SU-DHL-6 (cell line): Measurements from ENCODE around the gene TULP3.

ENCODE experiments used
- CTCF ChIP-seq: fragments of 200-600 bp; sonication (generic); IDR thresholded peaks from one replicate; pipeline ENCODE4 v1.5.1; 2017; ENCODE audit warnings: antibody characterized with exemption, mild to moderate bottlenecking, low read length, moderate library complexity; ENCODE audit not compliant: insufficient read depth, poor library complexity, severe bottlenecking
- EZH2phosphoT487 ChIP-seq: fragments of 200-600 bp; sonication (generic), shearing (Covaris generic); conservative IDR thresholded peaks from 2 replicates; pipeline ENCODE4 v1.6.1; 2018; ENCODE audit warnings: mild to moderate bottlenecking, antibody characterized with exemption, low read length, moderate library complexity, mixed read lengths

- TF ChIP-seq CTCF: no peak
- TF ChIP-seq EZH2phosphoT487: no peak
Observed at GRCh38 chr12:2924019-2924418, 33.3 kb downstream of the TULP3 start.
